Spinal cord (tissue), 10 donors: ENCODE measurements around the gene GMIP. TPM values are rescaled to one million over a fixed set of nuclear protein-coding genes. Genes with fewer than 3 reads are reported as not detected.
A peak's percentile ranks its signal among the peaks of the same experiment; 100 is the strongest.
"Not testable (repeated sequence)": the region's sequence is repeated elsewhere in the genome, so short reads cannot be mapped to it uniquely, and the experiment has no call there.

Experiments used
- DNase-seq, 6 donors: peaks; one replicate each; pipeline versions ENCODE4 v3.0.0 to v3.0.0-alpha.2; 2013 to 2015; ENCODE audit warnings: low spot score in 6 of 6, low read depth in 4 of 6
- H3K27ac ChIP-seq: one replicate; pipeline ENCODE4 v1.5.1; 2013; ENCODE audit warnings: low read depth, low read length, control low read depth
- H3K27me3 ChIP-seq: one replicate; pipeline ENCODE4 v1.6.1; 2013; ENCODE audit warnings: low read length; ENCODE audit not compliant: control insufficient read depth, insufficient read depth
- H3K36me3 ChIP-seq: one replicate; pipeline ENCODE4 v1.6.1; 2013; ENCODE audit warnings: low read length; ENCODE audit not compliant: control insufficient read depth, insufficient read depth
- H3K4me1 ChIP-seq: one replicate; pipeline ENCODE4 v1.6.1; 2013; ENCODE audit warnings: low read length; ENCODE audit not compliant: control insufficient read depth, insufficient read depth
- H3K4me3 ChIP-seq: one replicate; pipeline ENCODE4 v1.5.1; 2013; ENCODE audit warnings: low read depth, low read length, control low read depth
- H3K9me3 ChIP-seq: one replicate; pipeline ENCODE4 v1.6.1; 2013; ENCODE audit warnings: low read length; ENCODE audit not compliant: control insufficient read depth, insufficient read depth
- WGBS: methylation state at CpG from one replicate; pipeline ENCODE4 v1.1.5; 2013; ENCODE audit warnings: missing lambda C conversion rate; ENCODE audit not compliant: insufficient coverage; 5-methylcytosine and 5-hydroxymethylcytosine counted together
- long read RNA-seq, 4 donors: transcript quantifications; one replicate each; lab custom pipeline, GENCODE V29; 2026
- polyA plus RNA-seq, 2 donors: library from polyadenylated mRNA; unstranded; fragments of 120-200 nt; gene quantifications; one replicate each; pipeline ENCODE4 v1.2.1, GENCODE V29; 2013; ENCODE audit not compliant: insufficient read length in 2 of 2
- total RNA-seq, 2 donors: library from RNA; depleted of rRNA in 1 of 2; stranded (reverse); fragments of 120-200 nt in 1 of 2; fragments of >200 nt in 1 of 2; gene quantifications; one replicate each; pipeline versions ENCODE4 v1.2.3 to v1.2.4, GENCODE V29; 2013 to 2014
- donor health status: healthy.

The GMIP gene, protein sequence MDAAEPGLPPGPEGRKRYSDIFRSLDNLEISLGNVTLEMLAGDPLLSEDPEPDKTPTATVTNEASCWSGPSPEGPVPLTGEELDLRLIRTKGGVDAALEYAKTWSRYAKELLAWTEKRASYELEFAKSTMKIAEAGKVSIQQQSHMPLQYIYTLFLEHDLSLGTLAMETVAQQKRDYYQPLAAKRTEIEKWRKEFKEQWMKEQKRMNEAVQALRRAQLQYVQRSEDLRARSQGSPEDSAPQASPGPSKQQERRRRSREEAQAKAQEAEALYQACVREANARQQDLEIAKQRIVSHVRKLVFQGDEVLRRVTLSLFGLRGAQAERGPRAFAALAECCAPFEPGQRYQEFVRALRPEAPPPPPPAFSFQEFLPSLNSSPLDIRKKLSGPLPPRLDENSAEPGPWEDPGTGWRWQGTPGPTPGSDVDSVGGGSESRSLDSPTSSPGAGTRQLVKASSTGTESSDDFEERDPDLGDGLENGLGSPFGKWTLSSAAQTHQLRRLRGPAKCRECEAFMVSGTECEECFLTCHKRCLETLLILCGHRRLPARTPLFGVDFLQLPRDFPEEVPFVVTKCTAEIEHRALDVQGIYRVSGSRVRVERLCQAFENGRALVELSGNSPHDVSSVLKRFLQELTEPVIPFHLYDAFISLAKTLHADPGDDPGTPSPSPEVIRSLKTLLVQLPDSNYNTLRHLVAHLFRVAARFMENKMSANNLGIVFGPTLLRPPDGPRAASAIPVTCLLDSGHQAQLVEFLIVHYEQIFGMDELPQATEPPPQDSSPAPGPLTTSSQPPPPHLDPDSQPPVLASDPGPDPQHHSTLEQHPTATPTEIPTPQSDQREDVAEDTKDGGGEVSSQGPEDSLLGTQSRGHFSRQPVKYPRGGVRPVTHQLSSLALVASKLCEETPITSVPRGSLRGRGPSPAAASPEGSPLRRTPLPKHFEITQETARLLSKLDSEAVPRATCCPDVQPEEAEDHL
- total RNA-seq (10 to 100 TPM in 1 of 2 donors, 1 to 10 TPM in 1; 5.2 to 10.8 TPM), polyA plus RNA-seq (10 to 100 TPM; 16.3 to 20.8 TPM)
- long read RNA-seq, donor 1 = 0 reads
- long read RNA-seq, donor 2 = 0 reads
- long read RNA-seq, donor 3 = 0 reads
- long read RNA-seq, donor 4, partial matches to known transcripts = 9 of 9 reads
- long read RNA-seq, donor 4, other reads (novel, unspliced or antisense) = 0 of 9 reads

DNA sequence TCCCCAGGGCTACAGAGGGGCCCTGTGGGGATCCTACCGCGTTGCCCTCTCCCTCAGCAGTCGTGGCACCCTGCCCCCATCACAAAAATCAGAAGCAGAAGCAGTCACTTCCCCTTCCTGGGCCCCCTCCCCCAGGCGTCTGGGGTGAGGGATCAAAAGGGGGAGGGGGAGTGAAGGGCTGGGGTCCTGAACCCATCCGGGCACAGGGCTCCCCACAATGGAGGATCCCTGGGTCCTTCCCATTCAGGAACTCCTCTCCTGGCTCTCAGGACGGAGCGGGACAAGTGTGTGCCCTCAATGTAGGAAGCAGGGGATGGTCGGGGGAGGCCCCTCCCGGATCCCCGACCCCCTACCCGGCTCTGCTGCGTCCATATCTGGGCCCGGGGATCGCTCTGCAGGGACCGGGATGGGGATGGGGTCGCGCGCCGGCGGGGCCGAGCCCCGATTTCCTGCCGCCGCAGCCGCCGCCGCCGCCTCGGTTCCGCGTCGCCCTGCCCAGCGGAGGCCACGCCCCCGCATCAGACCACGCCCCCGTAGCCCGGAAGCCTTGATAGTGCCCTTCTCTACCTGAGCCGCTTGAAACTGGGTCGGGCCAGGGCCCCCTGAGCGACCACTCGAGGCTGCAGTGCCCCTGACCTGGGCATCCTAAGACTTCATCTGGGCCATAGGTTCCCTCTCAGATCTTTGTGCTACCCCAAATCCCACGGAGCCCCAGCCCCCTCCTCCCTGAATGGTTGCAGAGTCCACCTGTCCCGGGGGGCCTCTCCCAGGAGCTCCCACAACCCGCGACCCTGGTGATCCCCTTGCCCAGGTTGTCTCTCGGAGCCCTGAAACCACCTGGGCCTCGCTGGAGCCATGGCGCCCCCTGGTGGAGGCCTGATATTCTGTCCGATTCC is at the start of gene GMIP:
GMIP (minus strand) TSS at position 500 of the 896 bp plus-strand sequence; CDS start at position 372, 128 bp downstream.
- Histone ChIP-seq H3K36me3 (peaks cover 44% of the 10 kb centered on the region), H3K9me3 (no peaks in the 10 kb centered on the region), H3K4me3 (peak within 1 kb of the TSS; percentile 58), H3K4me1 (peaks cover 19% of the 10 kb centered on the region), H3K27ac (no peak within 1 kb of the TSS), H3K27me3 (no peaks in the 10 kb centered on the region)
- under 1% methylated on average over 48 of the region's 50 CpGs for WGBS
- DNase-seq = peak in 3 of 6 donors; percentile 38 to 87 (median 77)

- Histone ChIP-seq H3K36me3 (no peaks in the 10 kb centered on the region), H3K4me3 (no peak overlapping the region), H3K9me3 (no peaks in the 10 kb centered on the region), H3K27ac (no peak overlapping the region), H3K4me1 (no peaks in the 10 kb centered on the region), H3K27me3 (no peaks in the 10 kb centered on the region)
- no peak for DNase-seq
- WGBS = 85% methylated on average over 5 of the region's 10 CpGs
Measured at GRCh38 chr19:19691683-19692082, 48.2 kb upstream of the GMIP start.

DNA sequence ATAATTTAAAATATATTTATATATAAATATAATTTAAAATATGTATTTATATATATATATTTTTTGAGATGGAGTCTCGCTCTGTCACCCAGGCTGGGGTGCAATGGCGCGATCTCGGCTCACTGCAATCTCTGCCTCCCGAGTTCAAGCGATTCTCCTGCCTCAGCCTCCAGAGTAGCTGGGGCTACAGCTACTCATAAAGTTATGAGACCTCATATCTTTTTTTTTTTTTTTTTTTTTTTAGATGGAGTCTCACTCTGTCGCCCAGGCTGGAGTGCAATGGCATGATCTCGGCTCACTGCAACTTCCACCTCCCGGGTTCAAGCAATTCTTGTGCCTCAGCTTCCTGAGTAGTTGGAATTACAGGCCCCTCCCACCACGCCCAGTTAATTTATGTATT is 45.6 kb upstream of the GMIP start:
- not testable (repeated sequence) for H3K27me3 ChIP-seq, H3K27ac ChIP-seq, H3K36me3 ChIP-seq, H3K4me1 ChIP-seq, H3K9me3 ChIP-seq, H3K4me3 ChIP-seq, DNase-seq
- 100% methylated on average over 1 of the region's 10 CpGs for WGBS

DNA sequence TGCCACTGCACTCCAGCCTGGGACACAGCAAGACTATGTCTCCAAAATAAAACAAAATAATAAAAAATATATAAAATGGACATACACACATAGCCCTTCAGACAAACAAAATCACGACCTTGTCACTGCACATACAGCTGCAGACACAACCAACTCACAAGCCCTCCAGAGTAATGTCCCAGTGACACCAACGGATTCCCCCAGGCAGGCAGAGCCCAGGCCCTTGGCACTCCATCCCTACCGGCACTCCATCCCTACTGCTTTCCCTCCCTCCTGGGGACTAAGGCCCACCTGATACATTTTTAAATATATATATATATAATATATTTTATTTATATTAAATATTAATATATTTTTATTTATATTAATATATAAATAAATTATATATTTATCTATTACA is 43.6 kb upstream of the GMIP start:
- Histone ChIP-seq H3K4me3 (no peak overlapping the region), H3K9me3 (peaks cover 2% of the 10 kb centered on the region), H3K36me3 (peaks cover 2% of the 10 kb centered on the region), H3K27ac (no peak overlapping the region), H3K27me3 (no peaks in the 10 kb centered on the region), H3K4me1 (no peaks in the 10 kb centered on the region)
- WGBS = no CpG with 5 or more reads among the region's 3 CpGs
- DNase-seq = peak in 1 of 6 donors; percentile 22

- 100% methylated on average over 3 of the region's 6 CpGs for WGBS
Measured at GRCh38 chr19:19686580-19686979, 43.1 kb upstream of the GMIP start.

DNA sequence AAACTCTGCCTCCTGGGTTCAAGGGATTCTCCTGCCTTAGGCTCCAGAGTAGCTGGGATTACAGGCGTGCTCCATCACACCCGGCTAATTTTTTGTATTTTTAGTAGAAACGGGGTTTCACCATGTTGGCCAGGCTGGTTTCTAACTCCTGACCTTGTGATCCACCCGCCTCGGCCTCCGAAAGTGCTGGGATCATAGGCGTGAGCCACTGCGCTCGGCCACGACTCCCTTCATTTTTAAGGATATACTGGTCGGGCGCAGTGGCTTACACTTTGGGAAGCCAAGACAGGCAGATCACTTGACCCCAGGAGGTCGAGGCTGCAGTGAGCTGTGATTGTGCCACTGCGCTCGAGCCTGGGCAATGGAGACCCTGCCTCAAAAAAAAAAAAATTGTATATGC is 42.7 kb upstream of the GMIP start:
- WGBS = 96% methylated on average over 12 of the region's 15 CpGs
- DNase-seq, H3K4me1 ChIP-seq: not testable (repeated sequence)

More at GRCh38 chr19:19686580-19686979, 43.1 kb upstream of the GMIP start:
- no peaks in the 10 kb centered on the region for H3K4me1 ChIP-seq
- no peaks in the 10 kb centered on the region for H3K27me3 ChIP-seq
- H3K4me3 ChIP-seq = no peak overlapping the region
- no peak for DNase-seq
- no peak overlapping the region for H3K27ac ChIP-seq
- H3K36me3 ChIP-seq = peaks cover 2% of the 10 kb centered on the region
- H3K9me3 ChIP-seq = peaks cover 2% of the 10 kb centered on the region

GRCh38 chr19:19679176-19680073 is 36.0 kb upstream of the GMIP start:
- 93% methylated on average over 5 of the region's 20 CpGs for WGBS
- H3K4me3 ChIP-seq = no peak overlapping the region
- H3K27ac ChIP-seq = no peak overlapping the region
- H3K27me3 ChIP-seq = no peaks in the 10 kb centered on the region
- no peaks in the 10 kb centered on the region for H3K9me3 ChIP-seq
- no peaks in the 10 kb centered on the region for H3K4me1 ChIP-seq
- DNase-seq = no peak
- peaks cover 7% of the 10 kb centered on the region for H3K36me3 ChIP-seq

More for the DNA sequence above, 42.7 kb upstream of the GMIP start:
- H3K9me3 ChIP-seq, H3K36me3 ChIP-seq, H3K27me3 ChIP-seq, H3K27ac ChIP-seq, H3K4me3 ChIP-seq: not testable (repeated sequence)

- Histone ChIP-seq H3K36me3 (peaks cover 7% of the 10 kb centered on the region), H3K27ac (no peak overlapping the region), H3K9me3 (peaks cover 2% of the 10 kb centered on the region), H3K4me3 (no peak overlapping the region), H3K4me1 (no peaks in the 10 kb centered on the region), H3K27me3 (no peaks in the 10 kb centered on the region)
- no peak for DNase-seq
- WGBS = 100% methylated on average over 1 of the region's 7 CpGs
Measured at GRCh38 chr19:19677579-19677978, 34.1 kb upstream of the GMIP start.
